Nephron (organoid): Measurements from ENCODE around the gene SPANXN3.

Experiments used
- H3K27ac Mint-ChIP-seq, 3 experiments: 2 replicates each; pipeline ENCODE4 v1.8.0; 2020; ENCODE audit warnings: mixed read lengths in 3 of 3, mild to moderate bottlenecking in 2 of 3, moderate library complexity in 1 of 3
- H3K27me3 Mint-ChIP-seq: 2 replicates; pipeline ENCODE4 v1.8.0; 2021; ENCODE audit warnings: low read depth, mild to moderate bottlenecking, moderate library complexity, mixed read lengths
- H3K36me3 Mint-ChIP-seq: 2 replicates; pipeline ENCODE4 v1.8.0; 2020; ENCODE audit warnings: low read depth, mixed read lengths
- H3K4me1 Mint-ChIP-seq: 2 replicates; pipeline ENCODE4 v1.8.0; 2020; ENCODE audit warnings: mixed read lengths
- H3K4me3 Mint-ChIP-seq, 3 experiments: 2 replicates each; pipeline ENCODE4 v1.8.0; 2020; ENCODE audit warnings: mild to moderate bottlenecking in 3 of 3, mixed read lengths in 3 of 3, moderate library complexity in 2 of 3
- H3K9me3 Mint-ChIP-seq: 2 replicates; pipeline ENCODE4 v1.8.0; 2020; ENCODE audit warnings: mixed read lengths
- CTCF ChIP-seq, 3 experiments: fragments of 200-600 bp; sonication (generic); IDR thresholded peaks; one replicate each; pipeline ENCODE4 v1.5.0; 2021; ENCODE audit warnings: antibody characterized with exemption in 3 of 3; ENCODE audit not compliant: unreplicated experiment in 3 of 3

The SPANXN3 gene

GRCh38 chrX:143466130-143466529 lies 51.1 kb downstream of the SPANXN3 start:
- Mint-ChIP-seq H3K4me3 (no peak overlapping the region), H3K36me3 (no peaks in the 10 kb centered on the region), H3K27me3 (no peaks in the 10 kb centered on the region), H3K9me3 (peaks cover 13% of the 10 kb centered on the region), H3K4me1 (no peaks in the 10 kb centered on the region), H3K27ac (no peak overlapping the region)
- TF ChIP-seq CTCF (IDR thresholded peaks at IDR 0.05; ENCODE audit: unreplicated experiment in 3 of 3) = no peak

- Mint-ChIP-seq H3K4me3 (no peak overlapping the region), H3K36me3 (no peaks in the 10 kb centered on the region), H3K9me3 (peaks cover 15% of the 10 kb centered on the region), H3K27me3 (no peaks in the 10 kb centered on the region), H3K27ac (no peak overlapping the region), H3K4me1 (no peaks in the 10 kb centered on the region)
- no peak for TF ChIP-seq CTCF (IDR thresholded peaks at IDR 0.05; ENCODE audit: unreplicated experiment in 3 of 3)
Observed at GRCh38 chrX:143462696-143463095, 54.6 kb downstream of the SPANXN3 start.

- no peak for TF ChIP-seq CTCF (IDR thresholded peaks at IDR 0.05; ENCODE audit: unreplicated experiment in 3 of 3)
- H3K4me1 Mint-ChIP-seq = peaks cover 8% of the 10 kb centered on the region
- H3K27me3 Mint-ChIP-seq = no peaks in the 10 kb centered on the region
- H3K36me3 Mint-ChIP-seq = no peaks in the 10 kb centered on the region
- no peak overlapping the region for H3K27ac Mint-ChIP-seq
- H3K9me3 Mint-ChIP-seq = peaks cover 14% of the 10 kb centered on the region
- no peak overlapping the region for H3K4me3 Mint-ChIP-seq
Observed at GRCh38 chrX:143461606-143462005, 55.7 kb downstream of the SPANXN3 start.
